A673 (cell line): ENCODE data around the gene DDX51.

Source experiments
- CTCF ChIP-seq: fragments of 300-800, 200-600 bp; sonication (generic); conservative IDR thresholded peaks from 2 replicates; pipeline ENCODE4 v1.5.1; 2017; ENCODE audit warnings: low read depth, mild to moderate bottlenecking, antibody characterized with exemption, low read length, moderate library complexity, mixed read lengths
- EZH2 ChIP-seq: fragments of 200-600 bp; sonication (generic); IDR thresholded peaks from 2 replicates; pipeline ENCODE4 v1.6.1; 2017; ENCODE audit warnings: borderline replicate concordance, low read depth, mild to moderate bottlenecking, mixed read lengths, antibody characterized with exemption, low read length; ENCODE audit not compliant: poor library complexity, severe bottlenecking

DNA sequence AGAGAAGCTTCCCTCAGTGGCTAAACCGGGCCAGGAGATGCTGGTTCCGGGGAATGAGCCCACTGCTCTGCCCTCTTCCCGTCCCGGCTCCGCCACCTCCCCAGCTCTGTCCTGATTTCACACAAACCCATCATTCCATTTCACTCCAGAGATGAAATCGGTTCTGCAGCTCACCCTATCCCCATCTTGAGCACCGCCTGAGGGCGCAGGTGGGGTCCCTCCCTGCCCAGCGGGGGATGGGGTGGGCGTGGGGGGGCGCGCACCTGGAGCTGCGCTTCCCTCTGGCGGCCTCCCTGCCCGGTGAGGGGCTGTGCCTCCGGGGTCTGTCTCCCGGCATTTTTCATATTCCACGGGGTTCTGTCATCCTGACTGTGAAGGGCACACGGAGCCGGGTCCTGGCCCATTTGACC is 44.8 kb upstream of the DDX51 start:
- TF ChIP-seq CTCF = no peak
- TF ChIP-seq EZH2 = no peak
